Epithelial cell of proximal tubule (primary cell): ENCODE data around the gene ITGB1BP1. TPM values are rescaled to one million over a fixed set of nuclear protein-coding genes. Genes with fewer than 3 reads are reported as not detected.
A peak's percentile ranks its signal among the peaks of the same experiment; 100 is the strongest.

Source experiments
- DNase-seq: peaks from one replicate; pipeline ENCODE4 v3.0.0-alpha.2; 2011; ENCODE audit warnings: low read depth
- H3K4me3 ChIP-seq: 2 replicates; pipeline ENCODE4 v1.5.1; 2011; ENCODE audit warnings: low read depth, mild to moderate bottlenecking, low read length
- total RNA-seq: library from RNA; depleted of rRNA; stranded (reverse); fragments of >200 nt; gene quantifications from 2 replicates; pipeline ENCODE4 v1.2.3, GENCODE V29; 2015
- TF ChIP-seq, protein P1 (sequence below): conservative IDR thresholded peaks from 2 replicates; pipeline ENCODE4 v1.5.1; 2012; ENCODE audit warnings: low read depth, mild to moderate bottlenecking, low read length

The ITGB1BP1 gene
- total RNA-seq, 1 donor from 2014 or later, result 62.6 TPM

DNA sequence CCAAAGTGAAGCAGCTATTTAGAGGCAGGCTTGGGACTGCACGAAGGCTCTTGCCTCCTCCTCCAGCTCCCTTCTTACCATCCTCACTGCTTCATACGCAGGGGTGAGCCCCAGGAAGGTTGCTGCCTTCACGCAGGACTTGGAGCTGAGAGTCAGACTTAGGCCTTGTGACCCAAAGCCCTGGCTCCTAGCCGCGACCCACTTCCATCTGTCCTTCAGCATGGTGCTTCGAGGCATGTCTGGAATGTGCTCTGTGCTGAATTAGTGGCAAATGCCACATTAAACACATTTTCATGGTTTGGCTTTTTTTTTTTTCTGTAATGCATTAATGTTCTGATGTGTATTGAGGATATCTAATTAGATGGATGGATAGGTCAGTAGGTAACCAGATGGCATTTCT lies 37.5 kb downstream of the ITGB1BP1 start:
- H3K4me3 ChIP-seq, result no peak overlapping the region
- DNase-seq, result peak; percentile 50
- TF ChIP-seq, protein P1, sequence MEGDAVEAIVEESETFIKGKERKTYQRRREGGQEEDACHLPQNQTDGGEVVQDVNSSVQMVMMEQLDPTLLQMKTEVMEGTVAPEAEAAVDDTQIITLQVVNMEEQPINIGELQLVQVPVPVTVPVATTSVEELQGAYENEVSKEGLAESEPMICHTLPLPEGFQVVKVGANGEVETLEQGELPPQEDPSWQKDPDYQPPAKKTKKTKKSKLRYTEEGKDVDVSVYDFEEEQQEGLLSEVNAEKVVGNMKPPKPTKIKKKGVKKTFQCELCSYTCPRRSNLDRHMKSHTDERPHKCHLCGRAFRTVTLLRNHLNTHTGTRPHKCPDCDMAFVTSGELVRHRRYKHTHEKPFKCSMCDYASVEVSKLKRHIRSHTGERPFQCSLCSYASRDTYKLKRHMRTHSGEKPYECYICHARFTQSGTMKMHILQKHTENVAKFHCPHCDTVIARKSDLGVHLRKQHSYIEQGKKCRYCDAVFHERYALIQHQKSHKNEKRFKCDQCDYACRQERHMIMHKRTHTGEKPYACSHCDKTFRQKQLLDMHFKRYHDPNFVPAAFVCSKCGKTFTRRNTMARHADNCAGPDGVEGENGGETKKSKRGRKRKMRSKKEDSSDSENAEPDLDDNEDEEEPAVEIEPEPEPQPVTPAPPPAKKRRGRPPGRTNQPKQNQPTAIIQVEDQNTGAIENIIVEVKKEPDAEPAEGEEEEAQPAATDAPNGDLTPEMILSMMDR, result no peak

DNA sequence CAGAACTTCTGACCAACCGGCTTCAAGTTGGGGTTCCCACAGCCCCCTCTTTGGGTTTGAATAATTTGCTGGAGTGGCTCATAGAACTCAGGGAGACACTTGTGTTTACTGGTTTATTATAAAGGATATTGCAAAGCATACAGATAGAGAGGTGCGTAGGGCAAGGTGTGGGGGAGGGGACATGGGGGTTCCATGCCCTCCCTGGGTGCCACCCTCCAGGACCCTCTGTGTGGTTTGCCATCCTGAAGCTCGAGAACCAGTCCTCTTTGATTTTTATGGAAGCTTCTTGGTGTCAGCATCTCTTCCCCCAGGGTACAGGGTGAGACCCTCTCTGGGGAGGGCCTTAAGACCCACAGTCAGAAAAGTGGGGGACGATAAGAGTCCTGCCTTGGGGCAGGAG lies 38.8 kb downstream of the ITGB1BP1 start:
- DNase-seq, result no peak

DNA sequence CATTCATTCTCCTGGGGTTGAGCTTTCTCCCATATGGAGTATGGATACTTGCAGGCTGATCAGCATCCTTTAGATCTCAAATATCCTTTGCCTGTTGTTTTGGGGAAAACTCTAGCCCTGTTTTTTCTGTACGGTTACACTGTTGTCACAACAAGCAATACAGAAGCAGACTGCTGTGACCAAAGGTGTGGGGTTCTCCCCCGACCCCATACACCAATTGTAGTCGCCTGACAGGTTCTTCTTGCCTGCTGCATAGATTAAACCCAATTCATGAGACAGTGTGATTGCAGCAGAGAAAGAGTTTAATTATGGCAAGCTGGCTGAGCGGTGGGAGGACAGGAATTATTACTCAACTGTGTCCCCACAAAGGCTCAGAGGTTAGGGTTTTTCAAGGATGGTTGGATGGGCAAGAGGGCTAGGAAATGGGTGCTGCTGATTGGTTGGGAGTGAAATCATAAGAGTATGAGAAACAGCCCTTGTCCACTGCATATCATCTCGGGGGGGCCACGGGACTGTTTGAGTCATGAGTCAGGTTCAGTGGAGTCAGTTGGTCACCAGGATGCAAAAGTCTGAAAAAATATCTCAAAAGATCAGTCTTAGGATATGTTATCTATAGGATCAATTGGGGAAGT lies 40.6 kb downstream of the ITGB1BP1 start:
- H3K4me3 ChIP-seq, result no peak overlapping the region
- TF ChIP-seq, protein P1, result no peak
- peak; percentile 72 for DNase-seq

More for the DNA sequence above, 38.8 kb downstream of the ITGB1BP1 start:
- TF ChIP-seq, protein P1, result no peak
- H3K4me3 ChIP-seq, result no peak overlapping the region

DNA sequence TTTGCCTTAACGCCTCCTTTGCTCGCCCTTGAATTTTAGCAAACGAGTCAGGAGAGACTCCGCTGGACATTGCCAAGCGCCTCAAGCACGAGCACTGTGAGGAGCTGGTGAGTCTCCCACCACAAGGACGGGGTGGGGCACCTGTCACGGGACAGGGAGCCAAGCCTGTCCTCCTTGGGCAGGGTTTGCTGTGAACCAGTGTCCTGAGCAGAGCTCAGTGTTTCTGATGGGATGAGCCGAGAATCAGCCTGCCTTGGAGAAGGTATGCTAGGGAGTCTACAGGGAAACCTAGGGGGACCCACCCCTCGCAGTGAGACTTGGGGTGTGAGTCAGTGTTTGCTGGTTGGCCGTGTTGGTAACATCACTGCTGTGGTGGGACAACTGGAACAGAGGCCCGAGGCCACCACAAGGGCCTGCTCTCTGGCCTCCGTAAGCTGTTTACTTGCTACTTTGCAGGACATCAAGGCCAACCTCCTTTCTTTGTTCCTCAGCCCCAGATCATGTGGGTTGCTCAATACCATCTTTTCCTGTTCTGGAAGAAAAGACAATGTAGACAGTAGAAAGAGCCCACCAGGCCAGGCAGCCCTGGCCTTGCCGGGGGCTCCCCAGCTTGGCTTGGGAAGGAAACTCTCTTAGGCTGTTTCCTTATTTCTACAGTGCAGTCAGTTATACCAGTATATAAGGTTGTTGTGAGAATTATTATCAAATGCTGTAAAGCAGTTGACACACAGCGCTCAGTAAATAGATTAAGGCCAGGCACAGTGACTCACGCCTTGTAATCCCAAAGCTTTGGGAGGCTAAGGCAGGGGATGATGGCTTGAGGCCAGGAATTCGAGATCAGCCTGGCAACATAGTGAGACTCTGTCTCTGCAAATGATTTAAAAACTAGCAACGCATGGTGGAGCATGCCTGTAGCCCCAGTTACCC lies 42.4 kb downstream of the ITGB1BP1 start:
- H3K4me3 ChIP-seq, result no peak overlapping the region
- TF ChIP-seq, protein P1, result no peak
- peak; percentile 89 for DNase-seq

DNA sequence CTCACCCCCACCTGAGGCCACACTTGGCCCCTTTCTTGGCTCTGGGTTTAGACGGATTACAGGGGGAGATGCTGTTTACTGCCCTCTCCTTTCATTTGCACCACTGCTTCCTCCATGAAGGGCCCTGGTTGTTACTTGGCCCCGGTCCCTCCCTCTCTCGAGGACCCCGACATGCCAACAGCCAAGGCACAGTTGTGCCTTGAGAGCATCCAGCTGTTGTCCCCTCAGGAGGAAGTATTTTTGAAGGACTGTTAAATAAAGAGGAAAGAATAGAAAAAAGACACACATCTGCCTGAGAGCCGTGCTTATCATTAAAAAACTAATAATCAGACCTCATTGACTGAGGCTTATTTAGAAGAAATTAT lies 44.0 kb downstream of the ITGB1BP1 start:
- no peak for DNase-seq
- H3K4me3 ChIP-seq, result peak overlapping the region; percentile 34
- TF ChIP-seq, protein P1, result no peak

DNA sequence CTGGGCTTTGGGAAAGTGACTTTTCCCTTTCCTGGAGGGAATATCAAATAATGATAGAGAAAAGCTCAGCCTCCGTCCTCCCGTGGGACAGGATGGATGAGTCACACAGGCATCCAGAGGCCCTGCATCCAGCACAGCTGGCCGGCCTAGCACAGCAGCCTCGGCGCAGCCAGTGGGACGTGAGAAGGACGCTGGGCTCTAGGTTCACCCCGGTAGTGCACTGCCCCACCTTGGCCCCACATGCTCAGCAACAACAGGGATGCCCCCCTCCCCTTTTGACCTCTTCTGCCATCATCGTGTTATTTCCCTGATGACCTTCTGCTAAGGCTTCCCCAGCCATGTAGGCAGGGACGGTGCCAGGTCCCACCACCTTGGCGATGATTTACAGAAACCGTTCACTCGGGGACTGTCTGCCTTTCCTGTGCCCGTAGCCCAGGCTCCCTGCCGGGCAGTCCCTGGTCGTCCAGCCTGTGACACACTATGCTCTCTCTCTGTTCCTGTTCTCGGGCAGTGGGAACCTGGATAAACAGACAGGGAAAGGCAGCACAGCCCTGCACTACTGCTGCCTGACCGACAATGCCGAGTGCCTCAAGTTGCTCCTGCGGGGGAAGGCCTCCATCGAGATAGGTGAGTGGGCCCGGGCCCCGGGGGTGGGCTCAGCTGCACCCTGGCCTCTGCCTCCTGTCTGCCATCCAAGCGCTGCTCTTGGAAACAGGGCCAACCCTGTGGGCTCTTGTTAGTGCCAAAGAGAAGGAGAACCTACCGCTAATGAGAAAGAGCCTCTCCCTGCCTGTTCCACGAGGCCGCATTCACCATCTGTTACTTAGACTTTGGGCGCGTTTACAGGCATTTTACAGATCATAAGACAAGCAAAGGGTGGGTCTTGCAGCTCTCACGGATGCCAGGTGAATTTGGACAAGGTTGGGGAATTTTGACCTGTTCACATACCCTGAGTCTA lies 44.6 kb downstream of the ITGB1BP1 start:
- TF ChIP-seq, protein P1, result no peak
- DNase-seq, result no peak
- H3K4me3 ChIP-seq, result peak overlapping the region; percentile 34
